ENCODE results near the gene ARHGEF4. TPM values are rescaled to one million over a fixed set of nuclear protein-coding genes. Genes with fewer than 3 reads are reported as not detected.

The ARHGEF4 gene
- total and polyA plus RNA-seq, 11 donors = 0.30 to 5.5 (median 3.8) TPM

GRCh38 chr2:130845505-130846085 is 8.9 kb downstream of the ARHGEF4 start:
- 89 to 94% (median 91%) methylated on average over 12 to 13 of the region's 13 CpGs for WGBS, 4 donors
- intact Hi-C loops (cut with DNase I) = no loop called here
- Histone ChIP-seq H3K4me3 (no peak overlapping the region), H3K36me3 (no peaks in the 10 kb centered on the region), H3K27ac (no peak overlapping the region), H3K27me3 (peaks cover 0 to 14% (median 4%) of the 10 kb centered on the region in 9 donors), H3K9me3 (no peaks in the 10 kb centered on the region), H3K4me1 (no peaks in the 10 kb centered on the region)
- ATAC-seq = no peak
- DNase-seq = peak in 1 of 5 donors; percentile 27
- TF ChIP-seq CTCF (IDR thresholded peaks at IDR 0.05) (no peak), POLR2A (IDR thresholded peaks at IDR 0.05) (no peak)

- Histone ChIP-seq H3K36me3 (no peaks in the 10 kb centered on the region), H3K9me3 (no peaks in the 10 kb centered on the region), H3K27me3 (peaks cover 0 to 10% (median 4%) of the 10 kb centered on the region in 9 donors), H3K4me3 (no peak overlapping the region), H3K27ac (no peak overlapping the region), H3K4me1 (no peaks in the 10 kb centered on the region)
- DNase-seq (peak in 1 of 5 donors; percentile 60), ATAC-seq (no peak)
- TF ChIP-seq CTCF (IDR thresholded peaks at IDR 0.05) (no peak), POLR2A (IDR thresholded peaks at IDR 0.05) (no peak)
- 69 to 88% (median 85%) methylated on average over 9 to 12 of the region's 12 CpGs for WGBS, 4 donors
- intact Hi-C loops (cut with DNase I) = no loop called here
These were observed 9.5 kb downstream of the ARHGEF4 start for GRCh38 chr2:130846233-130846632.

GRCh38 chr2:130846686-130847375 is 10.1 kb downstream of the ARHGEF4 start:
- intact Hi-C loops (cut with DNase I) = no loop called here
- 77 to 83% (median 80%) methylated on average over 18 of the region's 18 CpGs for WGBS, 4 donors

More at GRCh38 chr2:130846686-130847375, 10.1 kb downstream of the ARHGEF4 start:
- peaks cover 0 to 10% (median 4%) of the 10 kb centered on the region in 9 donors for H3K27me3 ChIP-seq
- no peaks in the 10 kb centered on the region for H3K4me1 ChIP-seq
- DNase-seq = peak in 1 of 5 donors; percentile 25
- no peak overlapping the region for H3K27ac ChIP-seq
- TF ChIP-seq POLR2A (IDR thresholded peaks at IDR 0.05) (no peak), CTCF (IDR thresholded peaks at IDR 0.05) (no peak)
- H3K9me3 ChIP-seq = no peaks in the 10 kb centered on the region
- H3K36me3 ChIP-seq = no peaks in the 10 kb centered on the region
- no peak for ATAC-seq
- H3K4me3 ChIP-seq = no peak overlapping the region

All from heart left ventricle (tissue), 16 donors.